K562 (cell line): ENCODE measurements around the gene ANTKMT. TPM values are rescaled to one million over a fixed set of nuclear protein-coding genes. Genes with fewer than 3 reads are reported as not detected.

Experiments used
- ATAC-seq: fragments of 200-7000 bp; cut with Tn5 transposase; 3 replicates; pipeline ENCODE4 v1.9.1; 2020; ENCODE audit warnings: moderate library complexity
- BruUV-seq: library from RNA; stranded (reverse); fragments of 400-500 nt; replicated peaks from 2 replicates; lab custom pipeline; 2021; lab: Mats Ljungman, UMichigan
- CTCF ChIA-PET: fragments of 300-600 bp; formaldehyde crosslinking; extraction: SDS; loops from one replicate; lab custom pipeline; 2021; ENCODE audit warnings: low intra/inter-chr PET ratio; lab: Yijun Ruan, JAX
- POLR2A ChIA-PET: fragments of 300-600, 350-650 bp; sonication (Branson Sonifier 250); formaldehyde crosslinking; extraction: SDS; loops from one replicate; lab custom pipeline; 2021; ENCODE audit warnings: antibody characterized with exemption, inconsistent platforms; lab: Yijun Ruan, JAX
- DNase-seq, 4 experiments: peaks; one replicate each; pipeline versions ENCODE4 v3.0.0 to v3.0.0-alpha.2; 2011 to 2018; ENCODE audit warnings: low spot score in 3 of 4, mixed read lengths in 3 of 4; ENCODE audit errors: extremely low read depth in 1 of 4
- FAIRE-seq: peaks from 2 replicates; lab custom pipeline; 2011; peaks lifted over from hg19 to GRCh38; lab: Jason Lieb, UNC
- H2AFZ ChIP-seq: 2 replicates; pipeline ENCODE4 v1.6.0; 2011; ENCODE audit warnings: low read depth, low read length, control low read depth, inconsistent platforms
- H3K27ac ChIP-seq: fragments of 200-600 bp; 3 replicates; pipeline ENCODE4 v1.8.0; 2011; ENCODE audit warnings: low read depth, mild to moderate bottlenecking, control low read depth, inconsistent platforms, low read length, moderate library complexity, mixed read lengths; ENCODE audit errors: extremely low read depth
- H3K27me3 ChIP-seq, 2 experiments: fragments of 300-600 bp in 1 of 2; 2 replicates in 1 of 2; 3 replicates in 1 of 2; pipeline versions ENCODE4 v1.6.0 to v1.8.0; 2011; ENCODE audit warnings: inconsistent platforms in 2 of 2, low read length in 2 of 2, mild to moderate bottlenecking in 1 of 2, mixed read lengths in 1 of 2, moderate library complexity in 1 of 2; ENCODE audit not compliant: control insufficient read depth in 2 of 2, insufficient read depth in 2 of 2
- H3K36me3 ChIP-seq: fragments of 300-600 bp; 3 replicates; pipeline ENCODE4 v1.8.0; 2011; ENCODE audit warnings: mild to moderate bottlenecking, low read length, inconsistent platforms; ENCODE audit not compliant: control insufficient read depth, insufficient read depth
- H3K4me1 ChIP-seq, 2 experiments: fragments of 200-600 bp in 1 of 2; replicated peaks in 1 of 2; 2 replicates in 1 of 2; 3 replicates in 1 of 2; pipeline versions ENCODE4 v1.5.1 to v1.8.0; 2011; ENCODE audit warnings: inconsistent platforms in 2 of 2, low read length in 2 of 2, mild to moderate bottlenecking in 1 of 2, mixed read lengths in 1 of 2, moderate library complexity in 1 of 2; ENCODE audit not compliant: control insufficient read depth in 2 of 2, insufficient read depth in 2 of 2
- H3K4me2 ChIP-seq: 2 replicates; pipeline ENCODE4 v1.6.1; 2011; ENCODE audit warnings: low read length, control low read depth, inconsistent platforms, mixed read lengths; ENCODE audit not compliant: insufficient read depth
- H3K4me3 ChIP-seq: fragments of 200-600 bp; sonication (generic), shearing (Covaris generic); 2 replicates; pipeline ENCODE4 v1.5.1; 2016; ENCODE audit warnings: control low read depth, inconsistent platforms
- H3K79me2 ChIP-seq: fragments of 200-600 bp; 3 replicates; pipeline ENCODE4 v1.8.0; 2011; ENCODE audit warnings: low read length, inconsistent platforms; ENCODE audit not compliant: control insufficient read depth, insufficient read depth
- H3K9ac ChIP-seq, 2 experiments: 2 replicates each; pipeline versions ENCODE4 v1.6.0 to v1.6.1; 2011; ENCODE audit warnings: low read depth in 2 of 2, low read length in 2 of 2, control low read depth in 1 of 2, inconsistent platforms in 1 of 2, mild to moderate bottlenecking in 1 of 2, mixed read lengths in 1 of 2; ENCODE audit not compliant: insufficient read depth in 1 of 2
- H3K9me1 ChIP-seq: one replicate; pipeline ENCODE4 v1.6.0; 2011; ENCODE audit warnings: inconsistent platforms, mild to moderate bottlenecking, low read length, moderate library complexity; ENCODE audit not compliant: control insufficient read depth, insufficient read depth
- H3K9me3 ChIP-seq: replicated peaks from 2 replicates; pipeline ENCODE4 v1.5.1; 2011; ENCODE audit warnings: low read depth, low read length, inconsistent platforms; ENCODE audit not compliant: control insufficient read depth, insufficient read depth
- H4K20me1 ChIP-seq: replicated peaks from 2 replicates; pipeline ENCODE4 v1.6.1; 2011; ENCODE audit warnings: low read length, inconsistent platforms, mixed read lengths; ENCODE audit not compliant: control insufficient read depth, insufficient read depth
- CCNT2 ChIP-seq: IDR thresholded peaks from 2 replicates; pipeline ENCODE4 v1.6.1; 2011; ENCODE audit warnings: borderline replicate concordance, low read depth, mild to moderate bottlenecking, moderate library complexity, mixed read lengths, low read length; ENCODE audit not compliant: insufficient read length; ENCODE audit errors: extremely low read depth
- MXI1 ChIP-seq: IDR thresholded peaks from 2 replicates; pipeline ENCODE4 v1.6.1; 2011; ENCODE audit warnings: low read depth, mild to moderate bottlenecking, improper control_type of control experiment, low read length
- POLR2G ChIP-seq: fragments of 200-400 bp; formaldehyde crosslinking; IDR thresholded peaks from 2 replicates; pipeline ENCODE4 v1.6.1; 2017; ENCODE audit warnings: low read depth, mild to moderate bottlenecking, antibody characterized with exemption, low read length, moderate library complexity
- TRIM24 ChIP-seq, 2 experiments: fragments of 450-650 bp; IDR thresholded peaks; 2 replicates each; pipeline ENCODE4 v1.6.1; 2016
- UBTF ChIP-seq, 2 experiments: IDR thresholded peaks; 2 replicates each; pipeline ENCODE4 v1.6.1; 2012; ENCODE audit warnings: improper control_type of control experiment in 2 of 2, low read depth in 2 of 2, low read length in 2 of 2, borderline replicate concordance in 1 of 2
- ZBTB11 ChIP-seq, 3 experiments: fragments of 200-800 bp in 1 of 3; fragments of 250-450 bp in 1 of 3; fragments of 450-650 bp in 1 of 3; sonication (Bioruptor Pico) in 1 of 3; sonication (Bioruptor generic) in 1 of 3; formaldehyde crosslinking in 1 of 3; IDR thresholded peaks; 2 replicates each; pipeline versions ENCODE4 v1.6.1 to v1.8.0; 2016 to 2022; ENCODE audit warnings: mild to moderate bottlenecking in 2 of 3, missing genetic modification characterization in 2 of 3, missing compliant biosample characterization in 1 of 3, moderate library complexity in 1 of 3
- ZNF24 ChIP-seq: fragments of 450-650 bp; IDR thresholded peaks from 2 replicates; pipeline ENCODE4 v1.6.1; 2016
- ZNF639 ChIP-seq, 2 experiments: fragments of 200-800 bp in 1 of 2; sonication (Bioruptor generic) in 1 of 2; sonication (generic) in 1 of 2; formaldehyde crosslinking in 1 of 2; IDR thresholded peaks in 1 of 2; conservative IDR thresholded peaks in 1 of 2; 2 replicates each; pipeline versions ENCODE4 v1.5.0 to v1.6.1; 2016 to 2020; ENCODE audit warnings: missing compliant biosample characterization in 1 of 2, missing genetic modification characterization in 1 of 2, missing genetic modification reagents in 1 of 2
- WGBS: fragments of 100-300 bp; shearing (Covaris generic); methylation state at CpG from one replicate; pipeline ENCODE4 v1.1.6; 2016; ENCODE audit warnings: low coverage, mixed read lengths; ENCODE audit not compliant: insufficient coverage; ENCODE audit errors: missing lambda C conversion rate; 5-methylcytosine and 5-hydroxymethylcytosine counted together
- in situ Hi-C: fragments of 300-500 bp; cut with MboI; formaldehyde crosslinking; loops from 4 replicates; pipeline ENCODE4 v1.15.0; 2018; ENCODE audit warnings: inconsistent platforms, mixed read lengths
- intact Hi-C: fragments of 100-400 bp; cut with micrococcal nuclease; formaldehyde crosslinking; loops from 2 replicates; pipeline ENCODE4 v1.14.2; 2022
- polyA plus RNA-seq, 8 experiments: library from polyadenylated mRNA; depleted of rRNA in 4 of 8; stranded (reverse) in 5 of 8; unstranded in 3 of 8; fragments of >200 nt; fragmentation: Nextera tagmentation in 2 of 8; fragmentation: Illumina TruSeq in 1 of 8; extraction: Ambion mirVana in 2 of 8; extraction: Trizol in 1 of 8; gene quantifications; 2 replicates each; pipeline versions ENCODE4 v1.2.1 to v1.2.3, GENCODE V29; 2011 to 2014; ENCODE audit warnings: inconsistent platforms in 1 of 8, missing spikeins in 1 of 8
- total RNA-seq, 7 experiments: library from RNA; depleted of rRNA in 6 of 7; stranded (reverse); fragments of >200 nt in 6 of 7; fragmentation: Illumina TruSeq in 2 of 7; extraction: Trizol in 2 of 7; gene quantifications; 2 replicates each; pipeline versions ENCODE4 v1.2.1 to v1.2.3, GENCODE V29; 2011 to 2021; ENCODE audit warnings: low replicate concordance in 1 of 7

The ANTKMT gene
- total and polyA plus RNA-seq, 9 of the 15 experiments (the other 6 are each of a cell fraction or from before 2014, with no cell fraction given): 0.58 to 217 (median 19.1) TPM

GRCh38 chr16:680625-680945 lies 40.4 kb upstream of the ANTKMT start:
- in situ Hi-C loops: no loop called here
- ATAC-seq: no peak
- TF ChIP-seq UBTF (IDR thresholded peaks at IDR 0.05; ENCODE audit: borderline replicate concordance in 1 of 2, low read depth in 2 of 2, low read length in 2 of 2) (0 out of 4 replicates have a peak, but pooled peaks of 1 of the 2 experiments have one; percentile 27), CCNT2 (peak; percentile 34), POLR2G (0 out of 2 replicates have a peak, but pooled peaks have one; percentile 6), ZBTB11 (CRISPR knock-in tag; IDR thresholded peaks at IDR 0.05) (peak in 1 of 3 experiments; percentile 6; a peak in 1 of 6 replicates), ZNF639 (CRISPR knock-in tag; conservative IDR thresholded peaks at IDR 0.05 in 1 of 2, IDR thresholded peaks at IDR 0.05 in 1 of 2) (0 out of 4 replicates have a peak, but pooled peaks of 1 of the 2 experiments have one; percentile 63), MXI1 (no peak), TRIM24 (IDR thresholded peaks at IDR 0.05) (no peak), ZNF24 (no peak)

More at GRCh38 chr16:680625-680945, 40.4 kb upstream of the ANTKMT start:
- Histone ChIP-seq H3K79me2 (peaks cover 41% of the 10 kb centered on the region), H3K9ac (peak overlapping the region; percentile 83 to 98), H2AFZ (no peak overlapping the region; the same call in 1 of the 2 replicates), H3K4me3 (peak overlapping the region; percentile 98), H3K4me1 (peaks cover 33 to 98% of the 10 kb centered on the region in 2 experiments), H3K9me3 (no peaks in the 10 kb centered on the region), H3K36me3 (peaks cover 42% of the 10 kb centered on the region), H3K9me1 (peaks cover 11% of the 10 kb centered on the region), H3K4me2 (peak overlapping the region; percentile 75), H3K27me3 (no peaks in the 10 kb centered on the region), H4K20me1 (peaks cover 21% of the 10 kb centered on the region), H3K27ac (peak overlapping the region; percentile 89)
- no TSS peak for BruUV-seq
- FAIRE-seq (no peak), DNase-seq (peak in 1 of 4 experiments; percentile 34)
- CTCF ChIA-PET: no interaction called here
- intact Hi-C loops: loop anchor here (5.0 kb wide), 1 partner anchor 283 kb away; the partner anchor contains the start of gene NME4
- POLR2A ChIA-PET: interaction anchor here (0.5 to 1.8 kb wide), 10 partner anchors 10 to 1118 kb away, joined by 3 to 10 read pairs (median 3); partner anchors contain the start of genes WDR24 and WFIKKN1
- WGBS: 3% methylated on average over 19 of the region's 38 CpGs
